ENCODE measurements around the gene ANKRD65.
"Not testable (repeated sequence)": the region's sequence is repeated elsewhere in the genome, so short reads cannot be mapped to it uniquely, and the experiment has no call there.

DNA sequence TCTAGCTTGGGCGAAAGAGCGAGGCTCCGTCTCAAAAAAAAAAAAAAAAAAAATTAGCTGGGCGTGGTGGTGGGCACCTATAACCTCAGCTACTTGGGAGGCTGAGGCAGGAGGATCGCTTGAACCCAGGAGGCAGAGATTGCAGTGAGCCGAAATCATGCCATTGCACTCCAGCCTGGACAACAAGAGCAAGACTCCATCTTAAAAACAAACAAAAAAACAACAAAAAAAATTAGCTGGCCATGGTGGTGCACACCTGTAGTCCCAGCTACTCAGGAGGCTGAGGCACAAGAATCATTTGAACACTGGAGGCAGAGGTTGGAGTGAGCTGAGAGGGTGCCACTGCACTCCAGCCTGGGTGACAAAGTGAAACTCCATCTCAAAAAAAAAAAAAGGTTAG, 7.9 kb upstream of the ANKRD65 start:
- TF ChIP-seq, protein P1, sequence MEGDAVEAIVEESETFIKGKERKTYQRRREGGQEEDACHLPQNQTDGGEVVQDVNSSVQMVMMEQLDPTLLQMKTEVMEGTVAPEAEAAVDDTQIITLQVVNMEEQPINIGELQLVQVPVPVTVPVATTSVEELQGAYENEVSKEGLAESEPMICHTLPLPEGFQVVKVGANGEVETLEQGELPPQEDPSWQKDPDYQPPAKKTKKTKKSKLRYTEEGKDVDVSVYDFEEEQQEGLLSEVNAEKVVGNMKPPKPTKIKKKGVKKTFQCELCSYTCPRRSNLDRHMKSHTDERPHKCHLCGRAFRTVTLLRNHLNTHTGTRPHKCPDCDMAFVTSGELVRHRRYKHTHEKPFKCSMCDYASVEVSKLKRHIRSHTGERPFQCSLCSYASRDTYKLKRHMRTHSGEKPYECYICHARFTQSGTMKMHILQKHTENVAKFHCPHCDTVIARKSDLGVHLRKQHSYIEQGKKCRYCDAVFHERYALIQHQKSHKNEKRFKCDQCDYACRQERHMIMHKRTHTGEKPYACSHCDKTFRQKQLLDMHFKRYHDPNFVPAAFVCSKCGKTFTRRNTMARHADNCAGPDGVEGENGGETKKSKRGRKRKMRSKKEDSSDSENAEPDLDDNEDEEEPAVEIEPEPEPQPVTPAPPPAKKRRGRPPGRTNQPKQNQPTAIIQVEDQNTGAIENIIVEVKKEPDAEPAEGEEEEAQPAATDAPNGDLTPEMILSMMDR (conservative IDR thresholded peaks at IDR 0.05; ENCODE audit: low read depth, low read length), result not testable (repeated sequence)
- not testable (repeated sequence) for TF ChIP-seq EZH2 (IDR thresholded peaks at IDR 0.05; ENCODE audit: low read length, unreplicated experiment)
